Measurements from ENCODE around the gene NAXE. TPM values are rescaled to one million over a fixed set of nuclear protein-coding genes. Genes with fewer than 3 reads are reported as not detected.
"Not testable (repeated sequence)": the region's sequence is repeated elsewhere in the genome, so short reads cannot be mapped to it uniquely, and the experiment has no call there.

The NAXE gene
- total RNA-seq, 1 experiment from 2014 or later: 103 TPM

GRCh38 chr1:156560585-156561163, 30.9 kb upstream of the NAXE start:
- DNase-seq (ENCODE audit: low spot score): no peak
- in situ Hi-C loops (cut with HindIII; ENCODE audit: low sequenced_read_pairs): no loop called here

GRCh38 chr1:156565519-156565918, 26.1 kb upstream of the NAXE start:
- no peak for DNase-seq (ENCODE audit: low spot score)
- in situ Hi-C loops (cut with HindIII; ENCODE audit: low sequenced_read_pairs): no loop called here

- DNase-seq (ENCODE audit: low spot score): no peak
- in situ Hi-C loops (cut with HindIII; ENCODE audit: low sequenced_read_pairs): no loop called here
Measured at GRCh38 chr1:156566436-156566835, 25.1 kb upstream of the NAXE start.

- DNase-seq (ENCODE audit: low spot score): no peak
- in situ Hi-C loops (cut with HindIII; ENCODE audit: low sequenced_read_pairs): no loop called here
Measured at GRCh38 chr1:156571261-156571852, 20.2 kb upstream of the NAXE start.

GRCh38 chr1:156571919-156572662, 19.5 kb upstream of the NAXE start, which contains the start of gene IQGAP3:
Gene IQGAP3 (minus strand): TSS chr1:156572565. CDS start chr1:156572529, 36 bp downstream.
- in situ Hi-C loops (cut with HindIII; ENCODE audit: low sequenced_read_pairs): no loop called here
- DNase-seq (ENCODE audit: low spot score): peak; percentile 87

- DNase-seq (ENCODE audit: low spot score): no peak
- in situ Hi-C loops (cut with HindIII; ENCODE audit: low sequenced_read_pairs): no loop called here
Measured at GRCh38 chr1:156572663-156573018, 18.9 kb upstream of the NAXE start.

- in situ Hi-C loops (cut with HindIII; ENCODE audit: low sequenced_read_pairs): no loop called here
- DNase-seq (ENCODE audit: low spot score): no peak
Measured at GRCh38 chr1:156574039-156574633, 17.4 kb upstream of the NAXE start.

GRCh38 chr1:156577550-156577949, 14.0 kb upstream of the NAXE start:
- DNase-seq (ENCODE audit: low spot score): no peak
- in situ Hi-C loops (cut with HindIII; ENCODE audit: low sequenced_read_pairs): no loop called here

GRCh38 chr1:156578055-156578454, 13.5 kb upstream of the NAXE start:
- no peak for DNase-seq (ENCODE audit: low spot score)
- in situ Hi-C loops (cut with HindIII; ENCODE audit: low sequenced_read_pairs): no loop called here

- DNase-seq (ENCODE audit: low spot score): no peak
- in situ Hi-C loops (cut with HindIII; ENCODE audit: low sequenced_read_pairs): no loop called here
Measured at GRCh38 chr1:156579472-156579871, 12.1 kb upstream of the NAXE start, which contains the start of gene TTC24. Gene TTC24 (plus strand): TSS chr1:156579723. CDS start chr1:156581365, 1,642 bp downstream.

GRCh38 chr1:156581661-156582387, 9.8 kb upstream of the NAXE start:
- DNase-seq (ENCODE audit: low spot score): no peak
- in situ Hi-C loops (cut with HindIII; ENCODE audit: low sequenced_read_pairs): no loop called here

GRCh38 chr1:156582388-156583017, 9.1 kb upstream of the NAXE start:
- in situ Hi-C loops (cut with HindIII; ENCODE audit: low sequenced_read_pairs): no loop called here
- no peak for DNase-seq (ENCODE audit: low spot score)

- DNase-seq (ENCODE audit: low spot score): peak; percentile 91
- in situ Hi-C loops (cut with HindIII; ENCODE audit: low sequenced_read_pairs): no loop called here
Measured at GRCh38 chr1:156583821-156584622, 7.6 kb upstream of the NAXE start.

GRCh38 chr1:156584813-156585212, 6.8 kb upstream of the NAXE start:
- no peak for DNase-seq (ENCODE audit: low spot score)

GRCh38 chr1:156586323-156586722, 5.3 kb upstream of the NAXE start:
- DNase-seq (ENCODE audit: low spot score): no peak
- in situ Hi-C loops (cut with HindIII; ENCODE audit: low sequenced_read_pairs): no loop called here

More at GRCh38 chr1:156584813-156585212, 6.8 kb upstream of the NAXE start:
- in situ Hi-C loops (cut with HindIII; ENCODE audit: low sequenced_read_pairs): no loop called here

- in situ Hi-C loops (cut with HindIII; ENCODE audit: low sequenced_read_pairs): no loop called here
- DNase-seq (ENCODE audit: low spot score): no peak
Measured at GRCh38 chr1:156586892-156587477, 4.6 kb upstream of the NAXE start.

GRCh38 chr1:156587927-156588326, 3.6 kb upstream of the NAXE start:
- DNase-seq (ENCODE audit: low spot score); in situ Hi-C loops (cut with HindIII; ENCODE audit: low sequenced_read_pairs): not testable (repeated sequence)

GRCh38 chr1:156589546-156589945, 2.0 kb upstream of the NAXE start:
- no peak for DNase-seq (ENCODE audit: low spot score)
- in situ Hi-C loops (cut with HindIII; ENCODE audit: low sequenced_read_pairs): no loop called here

Data from G401 (cell line).